MM.1S (cell line): Measurements from ENCODE around the gene CHRNA7.

ENCODE experiments used
- DNase-seq: peaks from one replicate; pipeline ENCODE4 v3.0.0-alpha.2; 2015
- H2AFZ ChIP-seq: fragments of 300-600 bp; sonication (generic); 2 replicates; pipeline ENCODE4 v1.6.0; 2016; ENCODE audit warnings: antibody characterized with exemption, low read length
- H3F3A ChIP-seq: fragments of 300-600 bp; sonication (generic); 2 replicates; pipeline ENCODE4 v1.6.1; 2016; ENCODE audit warnings: mild to moderate bottlenecking, antibody characterized with exemption, low read length, moderate library complexity, mixed read lengths; ENCODE audit not compliant: insufficient read depth
- H3K27ac ChIP-seq: fragments of 300-600 bp; sonication (generic); 2 replicates; pipeline ENCODE4 v1.5.1; 2016; ENCODE audit warnings: mild to moderate bottlenecking, low read length
- H3K27me3 ChIP-seq: fragments of 300-600 bp; sonication (generic); replicated peaks from 2 replicates; pipeline ENCODE4 v1.6.0; 2016; ENCODE audit warnings: low read length; ENCODE audit not compliant: insufficient read depth
- H3K36me3 ChIP-seq: fragments of 300-600 bp; sonication (generic); replicated peaks from 2 replicates; pipeline ENCODE4 v1.6.1; 2016; ENCODE audit warnings: mild to moderate bottlenecking, low read length, mixed read lengths; ENCODE audit not compliant: insufficient read depth
- H3K4me1 ChIP-seq: fragments of 300-600 bp; sonication (generic); 2 replicates; pipeline ENCODE4 v1.6.1; 2016; ENCODE audit warnings: low read length, mixed read lengths
- H3K4me2 ChIP-seq: fragments of 300-600 bp; sonication (generic); 2 replicates; pipeline ENCODE4 v1.6.0; 2016; ENCODE audit warnings: low read depth, low read length
- H3K4me3 ChIP-seq: fragments of 300-600 bp; sonication (generic); 2 replicates; pipeline ENCODE4 v1.5.1; 2016; ENCODE audit warnings: low read length, mixed read lengths
- H3K79me2 ChIP-seq: fragments of 300-600 bp; sonication (generic); 2 replicates; pipeline ENCODE4 v1.6.1; 2016; ENCODE audit warnings: mixed run types, low read length, mixed read lengths
- H3K9ac ChIP-seq: fragments of 300-600 bp; sonication (generic); 2 replicates; pipeline ENCODE4 v1.6.1; 2016; ENCODE audit warnings: low read length, mixed read lengths
- H3K9me2 ChIP-seq: fragments of 300-600 bp; sonication (generic); replicated peaks from 2 replicates; pipeline ENCODE4 v1.6.1; 2016; ENCODE audit warnings: mild to moderate bottlenecking, low read length, mixed read lengths; ENCODE audit not compliant: insufficient read depth
- H3K9me3 ChIP-seq: fragments of 300-600 bp; sonication (generic); replicated peaks from 2 replicates; pipeline ENCODE4 v1.6.1; 2016; ENCODE audit warnings: mild to moderate bottlenecking, low read length, mixed read lengths; ENCODE audit not compliant: insufficient read depth
- H4K20me1 ChIP-seq: fragments of 300-600 bp; sonication (generic); 2 replicates; pipeline ENCODE4 v1.6.1; 2016; ENCODE audit warnings: mild to moderate bottlenecking, low read length, moderate library complexity, mixed read lengths; ENCODE audit not compliant: insufficient read depth
- CTCF ChIP-seq: fragments of 300-600 bp; sonication (generic); IDR thresholded peaks from 2 replicates; pipeline ENCODE4 v1.5.1; 2016; ENCODE audit warnings: antibody characterized with exemption, low read length, mixed read lengths
- EZH2 ChIP-seq: fragments of 300-600 bp; sonication (generic); optimal IDR thresholded peaks from 2 replicates; pipeline ENCODE3; 2017; ENCODE audit warnings: low read depth, mild to moderate bottlenecking, antibody characterized with exemption, low read length, mixed read lengths
- EZH2phosphoT487 ChIP-seq: fragments of 300-600 bp; sonication (generic); IDR thresholded peaks from 2 replicates; pipeline ENCODE4 v1.6.1; 2018; ENCODE audit warnings: antibody characterized with exemption, low read length

Gene CHRNA7

GRCh38 chr15:32041294-32041693 is 11.0 kb downstream of the CHRNA7 start:
- Histone ChIP-seq H3K4me3 (no peak overlapping the region), H3K79me2 (no peaks in the 10 kb centered on the region), H3K9ac (no peak overlapping the region), H2AFZ (no peak overlapping the region), H3K36me3 (no peaks in the 10 kb centered on the region), H3K4me2 (no peak overlapping the region), H4K20me1 (no peaks in the 10 kb centered on the region), H3K9me2 (no peaks in the 10 kb centered on the region), H3K4me1 (no peaks in the 10 kb centered on the region), H3K27ac (no peak overlapping the region), H3K27me3 (no peaks in the 10 kb centered on the region), H3K9me3 (no peaks in the 10 kb centered on the region), H3F3A (no peaks in the 10 kb centered on the region)
- no peak for TF ChIP-seq EZH2
- no peak for TF ChIP-seq EZH2phosphoT487
- no peak for TF ChIP-seq CTCF
- DNase-seq = no peak

GRCh38 chr15:32042269-32042972 is 12.1 kb downstream of the CHRNA7 start:
- H3K4me1 ChIP-seq = no peaks in the 10 kb centered on the region
- no peaks in the 10 kb centered on the region for H3K27me3 ChIP-seq
- no peaks in the 10 kb centered on the region for H3K9me2 ChIP-seq
- no peak overlapping the region for H3K27ac ChIP-seq
- no peaks in the 10 kb centered on the region for H4K20me1 ChIP-seq
- H3F3A ChIP-seq = no peaks in the 10 kb centered on the region
- no peaks in the 10 kb centered on the region for H3K36me3 ChIP-seq
- H2AFZ ChIP-seq = no peak overlapping the region
- no peak overlapping the region for H3K9ac ChIP-seq
- H3K9me3 ChIP-seq = no peaks in the 10 kb centered on the region
- TF ChIP-seq EZH2 (no peak), CTCF (no peak), EZH2phosphoT487 (no peak)
- DNase-seq = no peak
- no peak overlapping the region for H3K4me2 ChIP-seq
- no peak overlapping the region for H3K4me3 ChIP-seq
- no peaks in the 10 kb centered on the region for H3K79me2 ChIP-seq

- Histone ChIP-seq H4K20me1 (no peaks in the 10 kb centered on the region), H3K27ac (no peak overlapping the region), H3K36me3 (no peaks in the 10 kb centered on the region), H3K9ac (no peak overlapping the region), H3K9me2 (no peaks in the 10 kb centered on the region), H3K27me3 (no peaks in the 10 kb centered on the region), H3K4me1 (no peaks in the 10 kb centered on the region), H2AFZ (no peak overlapping the region), H3K79me2 (no peaks in the 10 kb centered on the region), H3K4me2 (no peak overlapping the region), H3F3A (no peaks in the 10 kb centered on the region), H3K9me3 (no peaks in the 10 kb centered on the region), H3K4me3 (no peak overlapping the region)
- TF ChIP-seq EZH2 (no peak), CTCF (no peak), EZH2phosphoT487 (no peak)
- no peak for DNase-seq
Measured at GRCh38 chr15:32053719-32054118, 23.4 kb downstream of the CHRNA7 start.
